COLO829 (cell line): ENCODE measurements around the gene SZRD1.

ENCODE experiments used
- DNase-seq: peaks from one replicate; pipeline ENCODE4 v3.0.0; 2012; ENCODE audit warnings: low spot score

The SZRD1 gene

DNA sequence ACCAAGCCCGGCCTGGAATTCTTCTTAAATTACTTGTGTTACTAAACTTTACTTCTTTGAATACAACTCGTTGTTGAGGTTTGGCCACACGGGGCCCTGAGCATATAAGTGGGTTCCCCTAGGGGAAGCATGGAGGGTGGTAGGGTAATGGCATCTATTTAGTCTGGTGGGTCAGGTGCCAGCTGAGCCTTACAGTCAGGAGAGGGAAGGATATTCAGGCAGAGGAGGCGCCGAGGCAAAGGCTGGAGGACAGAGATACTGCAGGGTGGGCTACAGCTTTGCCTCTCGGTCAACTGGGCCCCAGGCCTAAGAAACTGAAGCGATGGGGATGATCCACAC, 73.1 kb downstream of the SZRD1 start:
- no peak for DNase-seq

DNA sequence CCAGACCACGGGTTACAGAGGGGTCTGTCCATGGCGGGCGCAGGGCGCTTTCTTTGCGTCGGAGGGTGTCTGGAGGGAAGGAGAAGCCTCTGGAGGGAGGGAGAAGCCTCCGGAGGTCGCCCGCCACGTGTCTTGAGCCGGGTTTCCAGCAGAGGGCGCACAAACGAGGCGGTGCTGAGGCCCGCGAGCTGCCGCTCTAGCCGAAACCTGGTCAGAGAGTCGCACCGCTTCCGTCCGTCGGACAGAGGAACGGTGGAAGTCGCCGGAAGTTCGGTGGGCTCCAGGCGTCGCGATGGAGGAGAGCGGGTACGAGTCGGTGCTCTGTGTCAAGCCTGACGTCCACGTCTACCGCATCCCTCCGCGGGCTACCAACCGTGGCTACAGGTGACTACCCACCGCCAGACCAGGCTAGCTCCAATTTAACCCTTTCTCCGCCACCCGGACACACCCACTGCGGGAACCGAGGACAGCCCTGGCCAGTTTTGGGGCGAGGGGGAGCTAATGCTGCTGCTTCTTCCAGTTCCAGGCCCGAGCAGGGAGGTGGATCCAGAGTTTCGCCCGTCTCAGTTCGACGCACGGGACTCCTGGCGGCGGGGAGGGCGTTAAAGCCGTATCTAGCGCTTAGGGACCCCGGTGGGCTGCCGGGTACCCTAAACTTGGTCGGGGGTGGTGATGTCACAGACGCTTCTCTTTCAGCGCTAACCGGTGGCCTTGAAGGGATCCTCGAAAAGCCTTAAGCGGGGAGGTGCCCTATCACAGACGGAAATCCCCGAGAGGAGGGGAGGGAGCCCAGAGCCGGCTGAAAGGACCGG, 73.6 kb downstream of the SZRD1 start, which contains the start of gene NECAP2:
Gene NECAP2, plus strand, starts transcription at position 255 of the 812 bp plus-strand sequence. Its CDS starts 38 bp downstream, at position 293.
- DNase-seq, result peak; percentile 87

DNA sequence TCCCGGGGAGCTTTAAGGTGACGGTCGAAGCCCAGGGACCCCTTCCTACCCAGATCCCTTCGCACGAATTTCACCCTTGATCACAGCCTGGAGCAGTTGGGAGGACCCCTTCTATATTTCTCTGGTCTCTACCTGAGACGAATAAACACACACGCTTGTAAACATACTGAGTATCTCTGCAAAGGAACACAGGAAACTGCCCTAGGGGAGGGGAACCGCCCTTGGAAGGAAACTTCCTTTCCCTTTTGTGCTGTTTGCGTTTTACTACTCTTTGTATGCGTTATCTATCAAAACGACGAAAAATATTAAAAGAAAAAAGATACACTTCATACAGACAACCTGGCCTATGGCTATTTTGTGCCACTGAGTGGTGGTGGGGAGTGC, 74.2 kb downstream of the SZRD1 start:
- no peak for DNase-seq

DNA sequence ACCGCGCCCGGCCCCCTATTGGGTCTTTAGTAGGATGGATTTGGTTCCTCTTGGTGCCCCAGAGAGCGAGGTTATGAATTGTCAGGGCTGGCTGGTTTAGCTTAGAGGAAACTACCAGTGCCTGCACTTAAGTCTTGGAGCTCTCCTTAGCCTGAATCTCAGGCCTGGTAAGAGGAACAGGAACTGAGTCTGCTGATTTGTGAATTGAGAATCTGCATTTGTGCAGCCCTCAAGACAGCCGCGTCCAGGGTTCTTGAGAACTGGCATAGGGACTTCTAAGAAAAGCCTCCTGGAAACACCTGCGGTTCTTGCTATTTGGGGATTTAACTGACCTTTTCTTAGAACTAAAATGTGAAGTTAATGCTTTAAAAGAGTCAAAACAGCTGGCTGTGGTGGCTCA, 75.2 kb downstream of the SZRD1 start:
- DNase-seq, result no peak

DNA sequence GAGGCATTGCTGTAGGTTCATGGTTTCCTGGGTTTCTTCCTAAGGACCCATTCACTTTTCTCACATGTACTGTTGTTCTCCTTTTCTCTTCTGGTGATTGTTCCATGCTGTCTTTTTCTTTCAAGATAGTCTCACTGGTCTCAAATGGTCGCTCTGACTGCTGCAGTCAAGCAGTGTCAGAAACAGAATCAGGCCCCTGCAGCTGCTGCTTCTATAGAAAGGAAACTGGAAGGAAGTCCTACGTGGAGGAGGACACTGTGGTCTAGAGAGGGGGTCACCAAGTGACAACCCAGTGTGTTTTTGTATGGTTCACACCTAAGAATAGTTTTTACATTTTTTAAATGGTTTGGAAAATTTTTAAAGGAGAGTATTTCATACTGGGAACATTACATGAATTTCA, 75.9 kb downstream of the SZRD1 start:
- DNase-seq, result no peak

DNA sequence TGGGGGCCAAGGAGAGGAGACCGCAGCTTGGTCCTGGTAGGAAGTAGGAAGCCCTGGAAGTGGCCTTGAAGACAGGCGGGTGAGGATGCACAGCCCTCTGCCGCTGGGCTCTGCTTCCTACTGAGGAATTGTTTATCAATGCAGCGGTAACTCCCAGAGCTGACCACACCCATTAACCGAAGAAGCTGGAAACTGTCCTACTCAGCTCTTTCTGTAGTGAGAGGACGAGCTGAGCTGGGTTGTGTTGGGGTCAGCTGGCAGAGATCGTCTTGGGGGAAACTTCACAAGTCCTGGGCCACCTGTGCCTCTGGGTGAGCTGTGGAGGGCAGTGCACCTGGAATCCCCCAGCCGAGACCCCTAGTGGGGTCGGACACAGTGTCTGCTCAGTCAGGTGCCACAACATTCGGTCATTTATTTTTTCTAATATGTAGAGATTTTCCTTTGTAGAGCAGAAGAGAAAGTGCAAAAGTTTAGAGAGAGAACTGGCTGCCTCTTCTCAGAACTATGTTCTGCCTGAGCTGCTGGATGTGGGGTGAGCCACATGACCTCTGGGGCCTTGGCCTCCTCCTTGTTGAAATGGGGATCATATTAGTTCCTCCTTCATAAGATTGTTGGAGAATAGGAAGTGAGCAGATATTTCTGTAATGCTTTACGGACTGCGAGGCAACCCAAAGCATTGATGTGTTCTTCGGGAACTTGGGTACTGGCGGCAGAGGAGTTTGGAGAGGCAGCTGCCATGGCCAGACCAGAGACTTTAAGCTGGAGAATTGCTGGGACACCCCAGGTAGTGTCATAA, 77.1 kb downstream of the SZRD1 start:
- no peak for DNase-seq

DNA sequence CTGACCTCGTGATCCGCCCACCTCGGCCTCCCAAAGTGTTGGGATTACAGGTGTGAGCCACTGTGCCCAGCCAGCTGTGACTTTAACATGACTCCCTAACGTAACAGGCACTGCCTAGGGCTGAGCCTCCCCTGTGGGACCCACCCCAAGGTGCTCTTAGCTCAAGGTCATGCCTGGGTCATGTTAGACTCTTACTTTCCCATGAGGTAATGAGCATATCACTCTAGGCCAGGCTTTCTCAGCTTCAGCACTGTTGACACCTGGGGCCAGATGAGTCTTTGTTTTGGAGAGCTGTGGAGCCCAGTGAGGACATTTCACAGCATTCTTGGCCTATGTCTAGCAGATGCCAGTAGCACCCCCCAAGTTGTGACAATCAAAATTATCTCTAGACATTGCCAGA, 78.0 kb downstream of the SZRD1 start:
- no peak for DNase-seq

DNA sequence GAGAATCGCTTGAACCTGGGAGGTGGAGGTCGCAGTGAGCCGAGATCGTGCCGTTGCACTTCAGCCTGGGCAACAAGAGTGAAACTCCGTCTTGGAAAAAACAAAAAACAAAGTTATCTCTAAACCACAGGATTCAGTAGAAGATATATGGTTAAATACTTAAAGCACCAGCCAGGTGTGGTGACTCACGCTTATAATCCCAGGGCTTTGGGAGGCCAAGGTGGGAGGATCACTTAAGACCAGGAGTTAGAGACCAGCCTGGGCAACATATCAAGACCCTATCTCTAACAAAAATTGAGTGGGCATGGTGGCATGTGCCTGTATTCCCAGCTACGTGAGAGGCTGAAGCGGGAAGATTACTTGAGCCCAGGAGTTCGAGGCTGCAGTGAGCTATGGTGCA, 79.1 kb downstream of the SZRD1 start:
- DNase-seq, result no peak

DNA sequence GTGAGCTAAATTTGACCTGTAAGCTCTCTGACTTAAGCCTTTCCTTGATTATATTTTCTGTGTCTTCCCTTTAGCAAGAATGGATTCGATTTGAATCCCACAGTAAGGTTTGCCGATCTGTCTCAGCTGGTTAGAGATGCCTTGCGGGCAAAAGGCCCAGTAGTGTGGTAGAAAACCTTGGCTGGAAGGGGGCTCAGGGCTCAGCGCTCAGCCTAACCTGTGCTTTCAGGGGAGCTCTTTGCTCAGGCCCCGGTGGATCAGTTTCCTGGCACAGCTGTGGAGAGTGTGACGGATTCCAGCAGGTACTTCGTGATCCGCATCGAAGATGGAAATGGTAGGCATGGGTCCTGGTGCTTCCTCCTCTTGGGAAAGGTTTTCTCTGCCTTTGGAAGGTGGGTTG, 80.6 kb downstream of the SZRD1 start:
- DNase-seq, result no peak
